Activated T-helper 2 cell treated with anti-CD3 and anti-CD28 coated beads, Interferon-gamma antibody, Interleukin-2, Interleukin-4, amounts not matched to agents 10 μg/mL and 5 μg/mL and 100 μg/mL, durations not matched to agents 14 hours and 24 hours and 36 hours (primary cell): ENCODE results near the gene TAS2R50. TPM values are rescaled to one million over a fixed set of nuclear protein-coding genes. Genes with fewer than 3 reads are reported as not detected.

Experiments
- DNase-seq: peaks from one replicate; pipeline ENCODE4 v3.0.0; 2021; ENCODE audit warnings: low spot score
- H3K27ac Mint-ChIP-seq: one replicate; pipeline ENCODE4 v1.8.0; 2021; ENCODE audit warnings: mixed read lengths
- H3K27me3 Mint-ChIP-seq: one replicate; pipeline ENCODE4 v1.8.0; 2021; ENCODE audit warnings: low read depth, mixed read lengths
- H3K36me3 Mint-ChIP-seq: one replicate; pipeline ENCODE4 v1.8.0; 2021; ENCODE audit warnings: low read depth, mixed read lengths
- H3K4me1 Mint-ChIP-seq: one replicate; pipeline ENCODE4 v1.8.0; 2021; ENCODE audit warnings: low read depth, mixed read lengths
- H3K4me3 Mint-ChIP-seq: one replicate; pipeline ENCODE4 v1.8.0; 2021; ENCODE audit warnings: low read depth, mild to moderate bottlenecking, moderate library complexity, mixed read lengths
- H3K9me3 Mint-ChIP-seq: one replicate; pipeline ENCODE4 v1.8.0; 2021; ENCODE audit warnings: mixed read lengths
- intact Hi-C: fragments of 100-400 bp; cut with micrococcal nuclease; formaldehyde crosslinking; loops from one replicate; pipeline ENCODE4 v1.15.1; 2023
- total RNA-seq: library from RNA; stranded (reverse); gene quantifications from 2 replicates; pipeline ENCODE4 v1.2.3, GENCODE V29; 2022

Gene TAS2R50
- total RNA-seq, 1 donor from 2014 or later: 1.1 TPM

DNA sequence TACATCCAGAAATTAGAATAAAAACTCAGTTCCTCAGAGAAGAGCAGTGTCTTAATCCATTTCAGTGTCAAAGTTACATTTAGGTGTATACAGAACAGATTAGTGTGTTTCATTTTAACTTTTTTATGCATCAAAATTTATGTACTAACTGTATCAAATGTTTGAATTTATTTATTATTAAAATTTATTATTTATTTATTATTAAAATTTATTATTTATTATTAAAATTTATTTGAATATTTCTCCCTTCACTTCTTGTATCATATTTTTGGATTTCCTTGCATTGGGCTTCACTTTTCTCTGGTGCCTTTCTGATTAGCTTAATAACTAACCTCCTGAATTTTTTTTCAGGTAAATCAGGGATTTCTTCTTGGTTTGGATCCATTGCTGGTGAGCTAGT lies 45.3 kb downstream of the TAS2R50 start:
- peaks cover 10% of the 10 kb centered on the region for H3K9me3 Mint-ChIP-seq
- no peak for DNase-seq
- intact Hi-C loops: no loop called here
- H3K4me1 Mint-ChIP-seq: peaks cover 8% of the 10 kb centered on the region
- no peak overlapping the region for H3K27ac Mint-ChIP-seq
- no peaks in the 10 kb centered on the region for H3K36me3 Mint-ChIP-seq
- H3K27me3 Mint-ChIP-seq: no peaks in the 10 kb centered on the region
- no peak overlapping the region for H3K4me3 Mint-ChIP-seq

DNA sequence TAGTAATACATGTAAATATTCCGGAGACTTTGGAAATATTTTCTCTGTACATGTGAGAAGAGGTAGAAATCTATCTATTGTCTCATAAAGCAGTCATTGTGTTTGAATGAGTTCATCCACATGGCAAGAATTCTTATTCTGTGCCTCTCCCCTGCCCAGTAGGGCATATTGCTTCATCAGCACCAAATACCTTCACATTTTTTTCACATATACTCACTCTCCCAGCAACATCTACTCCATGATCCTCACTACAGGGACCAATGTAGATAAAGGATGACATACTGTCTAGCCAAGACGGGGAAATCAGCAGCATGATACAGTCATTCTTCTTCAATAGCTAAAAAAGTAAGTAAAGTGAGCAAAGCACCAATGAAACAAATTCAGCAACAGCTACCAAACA lies 46.3 kb downstream of the TAS2R50 start:
- intact Hi-C loops: no loop called here
- no peaks in the 10 kb centered on the region for H3K36me3 Mint-ChIP-seq
- no peaks in the 10 kb centered on the region for H3K27me3 Mint-ChIP-seq
- peaks cover 8% of the 10 kb centered on the region for H3K4me1 Mint-ChIP-seq
- H3K4me3 Mint-ChIP-seq: no peak overlapping the region
- no peak overlapping the region for H3K27ac Mint-ChIP-seq
- no peak for DNase-seq
- peaks cover 4% of the 10 kb centered on the region for H3K9me3 Mint-ChIP-seq

GRCh38 chr12:10939163-10939562 lies 47.5 kb downstream of the TAS2R50 start, which contains the start of gene TAS2R14:
TAS2R14 (minus strand) TSS chr12:10939263; CDS start chr12:10939207, 56 bp downstream.
- no peak within 1 kb of the TSS for H3K4me3 Mint-ChIP-seq
- H3K27me3 Mint-ChIP-seq: no peaks in the 10 kb centered on the region
- H3K36me3 Mint-ChIP-seq: no peaks in the 10 kb centered on the region
- H3K4me1 Mint-ChIP-seq: peaks cover 8% of the 10 kb centered on the region
- no peak for DNase-seq
- H3K27ac Mint-ChIP-seq: no peak within 1 kb of the TSS
- H3K9me3 Mint-ChIP-seq: no peaks in the 10 kb centered on the region
- intact Hi-C loops: no loop called here

- no peaks in the 10 kb centered on the region for H3K27me3 Mint-ChIP-seq
- intact Hi-C loops: no loop called here
- H3K4me1 Mint-ChIP-seq: peaks cover under 1% of the 10 kb centered on the region
- no peak for DNase-seq
- no peaks in the 10 kb centered on the region for H3K36me3 Mint-ChIP-seq
- no peak overlapping the region for H3K27ac Mint-ChIP-seq
- H3K4me3 Mint-ChIP-seq: no peak overlapping the region
- no peaks in the 10 kb centered on the region for H3K9me3 Mint-ChIP-seq
These were observed 50.2 kb downstream of the TAS2R50 start for GRCh38 chr12:10936506-10936905.

Other genes starting within 250 kb of the TAS2R50 start
- not detected in 2 replicates for gene TAS2R7, start 184.3 kb downstream of the TAS2R50 start, total RNA-seq
- gene TAS2R8, start 179.6 kb downstream of the TAS2R50 start, total RNA-seq: not detected in 2 replicates
- not detected in 2 replicates for gene TAS2R9, start 176.7 kb downstream of the TAS2R50 start, total RNA-seq
- gene TAS2R10, start 160.6 kb downstream of the TAS2R50 start, total RNA-seq: not detected in 2 replicates
- 1.6 and 1.7 TPM in 2 replicates for gene PRR4, start 137.4 kb downstream of the TAS2R50 start, total RNA-seq
- 17.2 and 22.3 TPM in 2 replicates for gene PRH1, start 102.7 kb downstream of the TAS2R50 start, total RNA-seq
- gene TAS2R13, start 77.3 kb downstream of the TAS2R50 start, total RNA-seq: 0.74 and 0.84 TPM in 2 replicates
- gene PRH2, start 57.7 kb downstream of the TAS2R50 start, total RNA-seq: not detected in 2 replicates
- 2.6 and 2.8 TPM in 2 replicates for gene TAS2R14, start 47.6 kb downstream of the TAS2R50 start, total RNA-seq
- 1.5 and 2.5 TPM in 2 replicates for gene TAS2R20, start 11.4 kb upstream of the TAS2R50 start, total RNA-seq
- gene TAS2R19, start 35.7 kb upstream of the TAS2R50 start, total RNA-seq: 3.1 and 3.6 TPM in 2 replicates
- gene TAS2R31, start 44.5 kb upstream of the TAS2R50 start, total RNA-seq: 3.9 and 4.6 TPM in 2 replicates
- 1.3 and 2.0 TPM in 2 replicates for gene TAS2R46, start 75.4 kb upstream of the TAS2R50 start, total RNA-seq
- 1.1 and 1.8 TPM in 2 replicates for gene TAS2R43, start 105.4 kb upstream of the TAS2R50 start, total RNA-seq
- 2.9 and 3.6 TPM in 2 replicates for gene TAS2R30, start 147.7 kb upstream of the TAS2R50 start, total RNA-seq
- 10.7 and 10.8 TPM in 2 replicates for gene SMIM10L1, start 184.3 kb upstream of the TAS2R50 start, total RNA-seq
- gene TAS2R42, start 200.0 kb upstream of the TAS2R50 start, total RNA-seq: not detected in 2 replicates